Endodermal cell (in vitro differentiated cells): ENCODE measurements around the gene LRP3. TPM values are rescaled to one million over a fixed set of nuclear protein-coding genes. Genes with fewer than 3 reads are reported as not detected.
A peak's percentile ranks its signal among the peaks of the same experiment; 100 is the strongest.

Source experiments
- DNase-seq: peaks from one replicate; pipeline ENCODE4 v3.0.0-alpha.2; 2017
- H3K27ac ChIP-seq: 2 replicates; pipeline ENCODE4 v1.5.1; 2013; ENCODE audit warnings: mild to moderate bottlenecking, low read depth, low read length, moderate library complexity
- H3K27me3 ChIP-seq: 2 replicates; pipeline ENCODE4 v1.6.1; 2013; ENCODE audit warnings: mild to moderate bottlenecking, low read length, moderate library complexity; ENCODE audit not compliant: insufficient read depth, control insufficient read depth, poor library complexity, severe bottlenecking
- H3K36me3 ChIP-seq: 2 replicates; pipeline ENCODE4 v1.7.0; 2013; ENCODE audit warnings: mild to moderate bottlenecking, low read length, moderate library complexity; ENCODE audit not compliant: control insufficient read depth, insufficient read depth
- H3K4me1 ChIP-seq: one replicate; pipeline ENCODE4 v1.7.0; 2013; ENCODE audit warnings: low read length; ENCODE audit not compliant: control insufficient read depth, insufficient read depth
- H3K4me3 ChIP-seq: 2 replicates; pipeline ENCODE4 v1.5.1; 2013; ENCODE audit warnings: mild to moderate bottlenecking, low read length, moderate library complexity
- H3K9ac ChIP-seq: 2 replicates; pipeline ENCODE4 v1.6.1; 2013; ENCODE audit warnings: mild to moderate bottlenecking, low read length, moderate library complexity; ENCODE audit not compliant: poor library complexity, severe bottlenecking; ENCODE audit errors: extremely low read depth
- H3K9me3 ChIP-seq: 2 replicates; pipeline ENCODE4 v1.6.1; 2013; ENCODE audit warnings: mild to moderate bottlenecking, low read length, moderate library complexity; ENCODE audit not compliant: control insufficient read depth
- H3K27ac Mint-ChIP-seq: 2 replicates; pipeline ENCODE4 v1.8.0; 2020; ENCODE audit warnings: mixed read lengths
- H3K27me3 Mint-ChIP-seq: 2 replicates; pipeline ENCODE4 v1.8.0; 2021; ENCODE audit warnings: mild to moderate bottlenecking, mixed read lengths; ENCODE audit not compliant: insufficient read depth
- H3K36me3 Mint-ChIP-seq: 2 replicates; pipeline ENCODE4 v1.8.0; 2020; ENCODE audit warnings: low read depth, mixed read lengths
- H3K4me1 Mint-ChIP-seq: 2 replicates; pipeline ENCODE4 v1.8.0; 2020; ENCODE audit warnings: mixed read lengths
- H3K4me3 Mint-ChIP-seq: 2 replicates; pipeline ENCODE4 v1.8.0; 2020; ENCODE audit warnings: mild to moderate bottlenecking, moderate library complexity, mixed read lengths
- H3K9me3 Mint-ChIP-seq: 2 replicates; pipeline ENCODE4 v1.8.0; 2020; ENCODE audit warnings: mild to moderate bottlenecking, mixed read lengths
- WGBS, 2 experiments: methylation state at CpG; one replicate each; pipeline versions ENCODE4 v1.1.5 to v1.1.7; 2013; ENCODE audit warnings: missing lambda C conversion rate in 2 of 2, mixed read lengths in 1 of 2; ENCODE audit not compliant: insufficient coverage in 1 of 2, insufficient read length in 1 of 2; 5-methylcytosine and 5-hydroxymethylcytosine counted together
- total RNA-seq, 2 donors: library from RNA; stranded (reverse); fragmentation: NEBNext Ultra II Directional in 1 of 2; extraction: Animal tissue kit (Norgen Biotek cat#: 25700) in 1 of 2; gene quantifications; 2 replicates in 1 of 2; 3 replicates in 1 of 2; pipeline ENCODE4 v1.2.1, GENCODE V29; 2021
- TF ChIP-seq, protein P1 (sequence below): fragments of 200-600 bp; sonication (generic); conservative IDR thresholded peaks from 2 replicates; pipeline ENCODE4 v1.5.0; 2021; ENCODE audit warnings: antibody characterized with exemption, mild to moderate bottlenecking

The LRP3 gene
- total RNA-seq, 2 donors from 2014 or later, result 21.2 to 34.4 TPM

DNA sequence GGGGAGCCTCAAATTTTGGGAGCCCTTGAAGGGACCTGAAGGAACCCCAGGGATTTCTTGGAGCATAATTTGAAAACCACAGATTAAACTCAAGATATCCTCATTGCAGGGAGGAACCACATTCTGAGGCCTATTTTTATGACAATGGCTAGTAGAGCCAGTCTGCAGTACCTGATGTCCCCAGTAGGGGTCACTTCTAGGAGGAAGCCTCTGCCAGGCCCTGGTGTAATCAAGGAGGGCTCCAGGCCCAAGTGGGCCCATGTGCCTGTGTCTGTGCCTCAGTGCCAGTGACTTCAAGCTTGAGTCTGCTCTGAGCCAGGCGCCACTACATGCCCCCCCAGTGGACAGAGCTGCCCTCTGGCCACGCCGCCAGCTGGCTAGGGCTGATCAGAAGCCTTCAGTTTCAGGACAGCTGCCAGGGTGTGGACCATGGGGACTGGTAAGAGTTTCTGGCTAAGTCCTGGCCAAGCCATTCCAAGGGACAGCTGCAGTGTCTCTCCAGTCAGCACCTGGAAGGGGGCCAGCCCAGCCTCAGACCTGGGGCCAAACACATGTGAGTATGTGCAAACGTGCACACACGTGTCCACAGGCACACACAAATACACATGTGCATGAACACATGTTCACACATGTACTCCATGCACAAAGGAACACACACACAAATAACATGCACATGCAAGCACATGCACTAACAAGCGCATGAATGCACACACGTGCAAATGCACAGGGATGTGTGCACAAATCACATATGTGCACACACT, 52.0 kb downstream of the LRP3 start:
- Mint-ChIP-seq H3K27me3 (peaks cover 4% of the 10 kb centered on the region), H3K27ac (no peak overlapping the region), H3K4me1 (no peaks in the 10 kb centered on the region), H3K36me3 (no peaks in the 10 kb centered on the region), H3K9me3 (peaks cover 12% of the 10 kb centered on the region), H3K4me3 (no peak overlapping the region)
- peaks cover 8% of the 10 kb centered on the region for H3K9me3 ChIP-seq
- TF ChIP-seq, protein P1, sequence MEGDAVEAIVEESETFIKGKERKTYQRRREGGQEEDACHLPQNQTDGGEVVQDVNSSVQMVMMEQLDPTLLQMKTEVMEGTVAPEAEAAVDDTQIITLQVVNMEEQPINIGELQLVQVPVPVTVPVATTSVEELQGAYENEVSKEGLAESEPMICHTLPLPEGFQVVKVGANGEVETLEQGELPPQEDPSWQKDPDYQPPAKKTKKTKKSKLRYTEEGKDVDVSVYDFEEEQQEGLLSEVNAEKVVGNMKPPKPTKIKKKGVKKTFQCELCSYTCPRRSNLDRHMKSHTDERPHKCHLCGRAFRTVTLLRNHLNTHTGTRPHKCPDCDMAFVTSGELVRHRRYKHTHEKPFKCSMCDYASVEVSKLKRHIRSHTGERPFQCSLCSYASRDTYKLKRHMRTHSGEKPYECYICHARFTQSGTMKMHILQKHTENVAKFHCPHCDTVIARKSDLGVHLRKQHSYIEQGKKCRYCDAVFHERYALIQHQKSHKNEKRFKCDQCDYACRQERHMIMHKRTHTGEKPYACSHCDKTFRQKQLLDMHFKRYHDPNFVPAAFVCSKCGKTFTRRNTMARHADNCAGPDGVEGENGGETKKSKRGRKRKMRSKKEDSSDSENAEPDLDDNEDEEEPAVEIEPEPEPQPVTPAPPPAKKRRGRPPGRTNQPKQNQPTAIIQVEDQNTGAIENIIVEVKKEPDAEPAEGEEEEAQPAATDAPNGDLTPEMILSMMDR, result peak; percentile 76
- no peak overlapping the region for H3K9ac ChIP-seq
- WGBS, 2 experiments, result 85 to 91% methylated on average over 4 to 7 of the region's 7 CpGs
- no peak overlapping the region for H3K27ac ChIP-seq
- no peaks in the 10 kb centered on the region for H3K4me1 ChIP-seq
- no peak for DNase-seq
- H3K4me3 ChIP-seq, result no peak overlapping the region
- no peaks in the 10 kb centered on the region for H3K36me3 ChIP-seq
- no peaks in the 10 kb centered on the region for H3K27me3 ChIP-seq

DNA sequence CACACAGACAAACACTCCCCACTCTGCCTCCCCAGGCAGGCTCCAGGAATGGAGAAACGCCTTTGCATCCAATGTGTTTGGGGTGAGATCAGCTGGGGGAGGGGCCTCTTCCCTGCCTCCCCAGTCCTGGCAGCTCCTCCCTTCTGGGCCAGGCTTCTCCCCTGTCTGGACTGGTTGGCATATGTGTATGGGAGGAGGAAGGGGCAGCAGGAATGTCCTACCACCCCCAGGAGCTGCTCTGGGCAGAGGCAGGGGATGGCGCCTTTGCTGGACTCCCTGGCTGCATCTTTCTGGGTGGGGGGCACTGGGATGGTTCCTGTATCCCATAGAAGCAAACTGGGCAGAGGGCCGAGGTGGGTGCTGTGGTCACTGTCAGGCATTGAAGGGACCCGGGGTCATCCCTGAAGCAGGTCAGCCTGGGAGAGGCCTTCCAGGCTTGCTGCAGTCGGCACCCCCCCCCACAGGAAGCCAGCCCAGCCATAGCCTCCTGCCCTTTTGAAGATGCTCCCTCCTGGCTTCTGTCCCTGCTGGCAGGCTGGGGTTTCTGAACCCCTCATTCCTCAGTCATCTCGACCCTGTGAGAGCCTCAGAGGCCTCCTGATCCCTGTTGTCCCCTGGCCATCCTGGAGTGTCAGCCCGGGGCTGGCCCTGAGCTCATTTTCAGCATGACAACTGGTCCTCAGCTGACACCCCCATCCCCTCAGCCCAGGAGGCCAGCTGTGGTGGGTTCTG, 52.7 kb downstream of the LRP3 start:
- H3K4me3 ChIP-seq, result no peak overlapping the region
- Mint-ChIP-seq H3K4me1 (no peaks in the 10 kb centered on the region), H3K27me3 (peaks cover 4% of the 10 kb centered on the region), H3K4me3 (no peak overlapping the region), H3K27ac (no peak overlapping the region), H3K36me3 (no peaks in the 10 kb centered on the region), H3K9me3 (peaks cover 12% of the 10 kb centered on the region)
- no peak overlapping the region for H3K27ac ChIP-seq
- H3K36me3 ChIP-seq, result no peaks in the 10 kb centered on the region
- no peak for DNase-seq
- peaks cover 8% of the 10 kb centered on the region for H3K9me3 ChIP-seq
- H3K27me3 ChIP-seq, result no peaks in the 10 kb centered on the region
- TF ChIP-seq, protein P1, result no peak
- H3K4me1 ChIP-seq, result no peaks in the 10 kb centered on the region
- no peak overlapping the region for H3K9ac ChIP-seq
- WGBS, 2 experiments, result 84 to 85% methylated on average over 5 to 7 of the region's 7 CpGs

DNA sequence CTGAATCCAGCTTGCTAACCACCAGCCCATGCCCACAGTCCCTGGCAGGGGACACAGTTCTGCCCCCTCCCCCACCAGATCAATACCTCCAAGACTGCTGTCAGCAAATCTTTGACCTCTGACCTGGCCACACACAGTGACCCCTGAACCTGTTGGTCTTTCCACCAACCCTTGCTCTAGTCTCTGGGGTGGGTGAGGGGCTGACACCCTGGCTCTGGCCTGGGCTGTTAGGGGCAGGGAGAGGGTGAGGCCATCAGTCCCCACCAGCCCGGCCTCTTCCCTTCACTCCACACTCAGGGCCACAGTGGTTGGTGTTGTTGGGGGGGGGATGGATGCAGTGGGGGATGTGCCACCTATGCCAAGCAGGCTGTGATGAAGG, 53.3 kb downstream of the LRP3 start:
- Mint-ChIP-seq H3K9me3 (peaks cover 12% of the 10 kb centered on the region), H3K27ac (no peak overlapping the region), H3K4me3 (no peak overlapping the region), H3K36me3 (no peaks in the 10 kb centered on the region), H3K4me1 (no peaks in the 10 kb centered on the region), H3K27me3 (peaks cover 4% of the 10 kb centered on the region)
- no peak overlapping the region for H3K27ac ChIP-seq
- DNase-seq, result no peak
- WGBS, 2 experiments, result no CpG with 5 or more reads among the region's 1 CpG
- no peak overlapping the region for H3K9ac ChIP-seq
- TF ChIP-seq, protein P1, result no peak
- H3K36me3 ChIP-seq, result no peaks in the 10 kb centered on the region
- no peak overlapping the region for H3K4me3 ChIP-seq
- no peaks in the 10 kb centered on the region for H3K4me1 ChIP-seq
- no peaks in the 10 kb centered on the region for H3K27me3 ChIP-seq
- peaks cover 8% of the 10 kb centered on the region for H3K9me3 ChIP-seq
